ENCODE data around the gene DOCK7. TPM values are rescaled to one million over a fixed set of nuclear protein-coding genes. Genes with fewer than 3 reads are reported as not detected.

The DOCK7 gene
- polyA plus RNA-seq, 1 of the 3 experiments (the other 2 are of a cell fraction): 27.6 TPM

DNA sequence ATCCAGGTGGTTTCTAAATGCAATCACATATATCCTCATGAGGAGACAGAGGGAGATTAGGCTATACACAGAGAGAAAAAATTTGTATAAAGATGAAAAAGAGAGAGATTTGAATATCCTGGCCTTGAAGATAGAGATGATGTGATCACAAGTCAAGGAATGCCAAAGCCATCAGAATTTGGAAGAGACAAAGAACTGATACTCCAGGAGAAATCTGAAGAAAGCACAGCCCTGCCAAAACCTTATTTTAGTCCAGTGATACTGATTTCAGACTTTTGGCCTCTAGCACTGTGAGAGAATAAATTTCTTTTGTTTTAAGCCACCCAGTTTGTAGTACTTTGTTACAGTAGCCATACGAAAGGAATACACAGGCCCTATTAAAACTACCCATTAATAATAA is 33.4 kb downstream of the DOCK7 start:
- Histone ChIP-seq H3K9me3 (no peaks in the 10 kb centered on the region), H3K4me2 (no peak overlapping the region), H3K36me3 (replicated peaks in 1 of 2; ENCODE audit: control insufficient read depth in 1 of 2, insufficient read depth in 2 of 2, low read length in 1 of 2) (peaks cover 26 to 41% of the 10 kb centered on the region in 2 experiments), H3K4me3 (ENCODE audit: low read depth in 2 of 2, low read length in 1 of 2) (no peak overlapping the region), H3K9ac (no peak overlapping the region), H3K27me3 (ENCODE audit: insufficient read depth) (no peaks in the 10 kb centered on the region), H3K9me2 (no peaks in the 10 kb centered on the region), H3K79me2 (ENCODE audit: insufficient read depth) (peaks cover 60% of the 10 kb centered on the region), H4K20me1 (ENCODE audit: insufficient read depth) (no peaks in the 10 kb centered on the region; the same call in none of the 2 replicates), H2AFZ (ENCODE audit: low read depth) (no peak overlapping the region), H3F3A (replicated peaks; ENCODE audit: insufficient read depth) (peaks cover 6% of the 10 kb centered on the region), H3K27ac (ENCODE audit: low read depth in 2 of 2, low read length in 1 of 2) (no peak overlapping the region), H3K4me1 (ENCODE audit: control insufficient read depth in 1 of 2, insufficient read depth in 2 of 2, low read depth in 1 of 2, low read length in 1 of 2) (no peaks in the 10 kb centered on the region)
- POLR2A ChIA-PET: no interaction called here
- CTCF ChIA-PET: no interaction called here
- TF ChIP-seq FOXJ3 (CRISPR knock-in tag; IDR thresholded peaks at IDR 0.05) (no peak), CHD2 (IDR thresholded peaks at IDR 0.05; ENCODE audit: low read length, partially characterized antibody) (no peak), TCF12 (IDR thresholded peaks at IDR 0.05) (no peak), FOSL2 (IDR thresholded peaks at IDR 0.05; ENCODE audit: borderline replicate concordance, low read depth) (no peak), NRF1 (IDR thresholded peaks at IDR 0.05; ENCODE audit: low read depth, low read length) (no peak), ELF1 (IDR thresholded peaks at IDR 0.05) (no peak), TAF1 (IDR thresholded peaks at IDR 0.05; ENCODE audit: borderline replicate concordance, low read depth, low read length) (no peak), TEAD4 (IDR thresholded peaks at IDR 0.05; ENCODE audit: borderline replicate concordance, insufficient read depth) (no peak), JUND (IDR thresholded peaks at IDR 0.05) (no peak), YY1 (IDR thresholded peaks at IDR 0.05; ENCODE audit: low read depth) (no peak), RAD21 (IDR thresholded peaks at IDR 0.05; ENCODE audit: low read length) (no peak), SMC3 (IDR thresholded peaks at IDR 0.05; ENCODE audit: low read depth, low read length) (no peak)
- TF ChIP-seq, protein P1, sequence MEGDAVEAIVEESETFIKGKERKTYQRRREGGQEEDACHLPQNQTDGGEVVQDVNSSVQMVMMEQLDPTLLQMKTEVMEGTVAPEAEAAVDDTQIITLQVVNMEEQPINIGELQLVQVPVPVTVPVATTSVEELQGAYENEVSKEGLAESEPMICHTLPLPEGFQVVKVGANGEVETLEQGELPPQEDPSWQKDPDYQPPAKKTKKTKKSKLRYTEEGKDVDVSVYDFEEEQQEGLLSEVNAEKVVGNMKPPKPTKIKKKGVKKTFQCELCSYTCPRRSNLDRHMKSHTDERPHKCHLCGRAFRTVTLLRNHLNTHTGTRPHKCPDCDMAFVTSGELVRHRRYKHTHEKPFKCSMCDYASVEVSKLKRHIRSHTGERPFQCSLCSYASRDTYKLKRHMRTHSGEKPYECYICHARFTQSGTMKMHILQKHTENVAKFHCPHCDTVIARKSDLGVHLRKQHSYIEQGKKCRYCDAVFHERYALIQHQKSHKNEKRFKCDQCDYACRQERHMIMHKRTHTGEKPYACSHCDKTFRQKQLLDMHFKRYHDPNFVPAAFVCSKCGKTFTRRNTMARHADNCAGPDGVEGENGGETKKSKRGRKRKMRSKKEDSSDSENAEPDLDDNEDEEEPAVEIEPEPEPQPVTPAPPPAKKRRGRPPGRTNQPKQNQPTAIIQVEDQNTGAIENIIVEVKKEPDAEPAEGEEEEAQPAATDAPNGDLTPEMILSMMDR (IDR thresholded peaks at IDR 0.05): no peak
- TF ChIP-seq, protein P2, sequence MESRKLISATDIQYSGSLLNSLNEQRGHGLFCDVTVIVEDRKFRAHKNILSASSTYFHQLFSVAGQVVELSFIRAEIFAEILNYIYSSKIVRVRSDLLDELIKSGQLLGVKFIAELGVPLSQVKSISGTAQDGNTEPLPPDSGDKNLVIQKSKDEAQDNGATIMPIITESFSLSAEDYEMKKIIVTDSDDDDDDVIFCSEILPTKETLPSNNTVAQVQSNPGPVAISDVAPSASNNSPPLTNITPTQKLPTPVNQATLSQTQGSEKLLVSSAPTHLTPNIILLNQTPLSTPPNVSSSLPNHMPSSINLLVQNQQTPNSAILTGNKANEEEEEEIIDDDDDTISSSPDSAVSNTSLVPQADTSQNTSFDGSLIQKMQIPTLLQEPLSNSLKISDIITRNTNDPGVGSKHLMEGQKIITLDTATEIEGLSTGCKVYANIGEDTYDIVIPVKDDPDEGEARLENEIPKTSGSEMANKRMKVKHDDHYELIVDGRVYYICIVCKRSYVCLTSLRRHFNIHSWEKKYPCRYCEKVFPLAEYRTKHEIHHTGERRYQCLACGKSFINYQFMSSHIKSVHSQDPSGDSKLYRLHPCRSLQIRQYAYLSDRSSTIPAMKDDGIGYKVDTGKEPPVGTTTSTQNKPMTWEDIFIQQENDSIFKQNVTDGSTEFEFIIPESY (IDR thresholded peaks at IDR 0.05; ENCODE audit: borderline replicate concordance, low read depth): no peak
- TF ChIP-seq, protein P3, sequence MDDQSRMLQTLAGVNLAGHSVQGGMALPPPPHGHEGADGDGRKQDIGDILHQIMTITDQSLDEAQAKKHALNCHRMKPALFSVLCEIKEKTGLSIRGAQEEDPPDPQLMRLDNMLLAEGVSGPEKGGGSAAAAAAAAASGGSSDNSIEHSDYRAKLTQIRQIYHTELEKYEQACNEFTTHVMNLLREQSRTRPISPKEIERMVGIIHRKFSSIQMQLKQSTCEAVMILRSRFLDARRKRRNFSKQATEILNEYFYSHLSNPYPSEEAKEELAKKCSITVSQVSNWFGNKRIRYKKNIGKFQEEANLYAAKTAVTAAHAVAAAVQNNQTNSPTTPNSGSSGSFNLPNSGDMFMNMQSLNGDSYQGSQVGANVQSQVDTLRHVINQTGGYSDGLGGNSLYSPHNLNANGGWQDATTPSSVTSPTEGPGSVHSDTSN (IDR thresholded peaks at IDR 0.05): no peak
- no peak for DNase-seq
- WGBS (ENCODE audit: low lambda C conversion rate): 97% methylated on average over 1 of the region's 1 CpG

DNA sequence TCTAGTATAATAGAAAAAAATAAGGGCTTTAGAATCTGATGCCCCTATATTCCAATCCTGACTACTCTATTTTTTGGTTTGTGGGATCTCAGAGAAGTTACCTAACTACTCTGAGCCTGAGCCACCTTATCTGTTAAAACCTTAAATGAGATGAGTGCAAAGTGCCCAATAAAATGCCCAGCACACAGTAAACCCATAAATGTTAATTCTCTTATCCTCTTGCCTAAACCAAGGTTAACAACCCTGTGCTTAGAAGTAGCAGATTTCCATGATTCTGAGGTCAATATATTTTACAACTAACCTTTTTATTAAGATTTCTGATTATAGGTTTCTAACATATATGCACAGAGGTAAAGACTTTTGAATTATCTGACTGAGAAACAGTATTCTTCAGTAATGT is 35.8 kb downstream of the DOCK7 start:
- H3F3A ChIP-seq (replicated peaks; ENCODE audit: insufficient read depth): peaks cover 5% of the 10 kb centered on the region
- H2AFZ ChIP-seq (ENCODE audit: low read depth): no peak overlapping the region
- ChIA-PET POLR2A (no interaction called here), CTCF (interaction anchor here (1.3 to 1.6 kb wide), 2 partner anchors 15 to 111 kb away, joined by 3 read pairs; no protein-coding TSS in a partner anchor)
- no peaks in the 10 kb centered on the region for H3K27me3 ChIP-seq (ENCODE audit: insufficient read depth)
- H3K27ac ChIP-seq (ENCODE audit: low read depth in 2 of 2, low read length in 1 of 2): no peak overlapping the region
- H3K4me3 ChIP-seq (ENCODE audit: low read depth in 2 of 2, low read length in 1 of 2): no peak overlapping the region
- H3K9ac ChIP-seq: no peak overlapping the region
- no peak for DNase-seq
- no peak overlapping the region for H3K4me2 ChIP-seq
- no peaks in the 10 kb centered on the region for H3K9me3 ChIP-seq
- H3K4me1 ChIP-seq (ENCODE audit: control insufficient read depth in 1 of 2, insufficient read depth in 2 of 2, low read depth in 1 of 2, low read length in 1 of 2): no peaks in the 10 kb centered on the region
- no peaks in the 10 kb centered on the region; the same call in none of the 2 replicates for H4K20me1 ChIP-seq (ENCODE audit: insufficient read depth)
- H3K36me3 ChIP-seq (replicated peaks in 1 of 2; ENCODE audit: control insufficient read depth in 1 of 2, insufficient read depth in 2 of 2, low read length in 1 of 2): peaks cover 36 to 41% of the 10 kb centered on the region in 2 experiments
- peaks cover 36% of the 10 kb centered on the region for H3K79me2 ChIP-seq (ENCODE audit: insufficient read depth)
- H3K9me2 ChIP-seq: no peaks in the 10 kb centered on the region
- TF ChIP-seq EZH2phosphoT487 (IDR thresholded peaks at IDR 0.05; ENCODE audit: borderline replicate concordance, low read depth) (no peak), POLR2AphosphoS5 (IDR thresholded peaks at IDR 0.05; ENCODE audit: low read depth, low read length) (no peak), MEF2A (IDR thresholded peaks at IDR 0.05; ENCODE audit: borderline replicate concordance, low read depth) (no peak), GABPA (IDR thresholded peaks at IDR 0.05; ENCODE audit: low read depth) (no peak), RAD21 (IDR thresholded peaks at IDR 0.05; ENCODE audit: low read length) (no peak)
- TF ChIP-seq, protein P4, sequence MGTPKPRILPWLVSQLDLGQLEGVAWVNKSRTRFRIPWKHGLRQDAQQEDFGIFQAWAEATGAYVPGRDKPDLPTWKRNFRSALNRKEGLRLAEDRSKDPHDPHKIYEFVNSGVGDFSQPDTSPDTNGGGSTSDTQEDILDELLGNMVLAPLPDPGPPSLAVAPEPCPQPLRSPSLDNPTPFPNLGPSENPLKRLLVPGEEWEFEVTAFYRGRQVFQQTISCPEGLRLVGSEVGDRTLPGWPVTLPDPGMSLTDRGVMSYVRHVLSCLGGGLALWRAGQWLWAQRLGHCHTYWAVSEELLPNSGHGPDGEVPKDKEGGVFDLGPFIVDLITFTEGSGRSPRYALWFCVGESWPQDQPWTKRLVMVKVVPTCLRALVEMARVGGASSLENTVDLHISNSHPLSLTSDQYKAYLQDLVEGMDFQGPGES (IDR thresholded peaks at IDR 0.05; ENCODE audit: low read depth, low read length): no peak
- TF ChIP-seq, protein P5, sequence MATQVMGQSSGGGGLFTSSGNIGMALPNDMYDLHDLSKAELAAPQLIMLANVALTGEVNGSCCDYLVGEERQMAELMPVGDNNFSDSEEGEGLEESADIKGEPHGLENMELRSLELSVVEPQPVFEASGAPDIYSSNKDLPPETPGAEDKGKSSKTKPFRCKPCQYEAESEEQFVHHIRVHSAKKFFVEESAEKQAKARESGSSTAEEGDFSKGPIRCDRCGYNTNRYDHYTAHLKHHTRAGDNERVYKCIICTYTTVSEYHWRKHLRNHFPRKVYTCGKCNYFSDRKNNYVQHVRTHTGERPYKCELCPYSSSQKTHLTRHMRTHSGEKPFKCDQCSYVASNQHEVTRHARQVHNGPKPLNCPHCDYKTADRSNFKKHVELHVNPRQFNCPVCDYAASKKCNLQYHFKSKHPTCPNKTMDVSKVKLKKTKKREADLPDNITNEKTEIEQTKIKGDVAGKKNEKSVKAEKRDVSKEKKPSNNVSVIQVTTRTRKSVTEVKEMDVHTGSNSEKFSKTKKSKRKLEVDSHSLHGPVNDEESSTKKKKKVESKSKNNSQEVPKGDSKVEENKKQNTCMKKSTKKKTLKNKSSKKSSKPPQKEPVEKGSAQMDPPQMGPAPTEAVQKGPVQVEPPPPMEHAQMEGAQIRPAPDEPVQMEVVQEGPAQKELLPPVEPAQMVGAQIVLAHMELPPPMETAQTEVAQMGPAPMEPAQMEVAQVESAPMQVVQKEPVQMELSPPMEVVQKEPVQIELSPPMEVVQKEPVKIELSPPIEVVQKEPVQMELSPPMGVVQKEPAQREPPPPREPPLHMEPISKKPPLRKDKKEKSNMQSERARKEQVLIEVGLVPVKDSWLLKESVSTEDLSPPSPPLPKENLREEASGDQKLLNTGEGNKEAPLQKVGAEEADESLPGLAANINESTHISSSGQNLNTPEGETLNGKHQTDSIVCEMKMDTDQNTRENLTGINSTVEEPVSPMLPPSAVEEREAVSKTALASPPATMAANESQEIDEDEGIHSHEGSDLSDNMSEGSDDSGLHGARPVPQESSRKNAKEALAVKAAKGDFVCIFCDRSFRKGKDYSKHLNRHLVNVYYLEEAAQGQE (IDR thresholded peaks at IDR 0.05; ENCODE audit: low read depth, low read length): no peak

All from SK-N-SH (cell line).